ENCODE measurements around the gene ZDHHC4.
A peak's percentile ranks its signal among the peaks of the same experiment; 100 is the strongest.

ZDHHC4 gene

GRCh38 chr7:6577369-6578113 is at the start of gene ZDHHC4:
TSS of gene ZDHHC4 (plus strand) at chr7:6577454. CDS start at chr7:6580562, 3,108 bp downstream.
- Histone ChIP-seq H3K36me3 (peaks cover 0 to 6% (median 2%) of the 10 kb centered on the region in 11 experiments; a peak in 14 of 22 replicates), H3K4me1 (peaks cover 67 to 94% (median 92%) of the 10 kb centered on the region in 10 experiments), H3K9me3 (replicated peaks in 1 of 11) (peaks cover 0 to 3% (median 2%) of the 10 kb centered on the region in 11 experiments; a peak in 12 of 22 replicates), H3K9ac (peak within 1 kb of the TSS; percentile 84 to 95 (median 89)), H3K27me3 (no peaks in the 10 kb centered on the region), H3K27ac (peak within 1 kb of the TSS; percentile 88 to 97 (median 92)), H3K4me2 (peak within 1 kb of the TSS; percentile 69 to 92 (median 85)), H3K4me3 (peak within 1 kb of the TSS; percentile 56 to 79 (median 67)), H4K20me1 (no peaks in the 10 kb centered on the region; a peak in 1 of 22 replicates)
- TF ChIP-seq Cebpa-rat (IDR thresholded peaks at IDR 0.05): no peak

GRCh38 chr7:6528401-6529130 is 48.7 kb upstream of the ZDHHC4 start:
- Histone ChIP-seq H3K9me3 (replicated peaks in 1 of 11) (no peaks in the 10 kb centered on the region), H3K4me2 (peak overlapping the region in 10 of 11 experiments; percentile 19 to 99 (median 96); a peak in 19 of 22 replicates), H4K20me1 (peaks cover 0 to 50% (median 3%) of the 10 kb centered on the region in 11 experiments; a peak in 10 of 22 replicates), H3K4me1 (peaks cover 26 to 73% (median 68%) of the 10 kb centered on the region in 10 experiments), H3K36me3 (peaks cover 0 to 27% (median 0%) of the 10 kb centered on the region in 11 experiments; a peak in 8 of 22 replicates), H3K9ac (peak overlapping the region in 7 of 11 experiments; percentile 3 to 87 (median 54); a peak in 9 of 22 replicates), H3K4me3 (peak overlapping the region in 5 of 10 experiments; percentile 12 to 93 (median 81); a peak in 8 of 20 replicates), H3K27ac (peak overlapping the region in 7 of 11 experiments; percentile 1 to 80 (median 14); a peak in 9 of 22 replicates), H3K27me3 (peaks cover 0 to 65% (median 0%) of the 10 kb centered on the region in 11 experiments; a peak in 5 of 22 replicates)
- TF ChIP-seq Cebpa-rat (IDR thresholded peaks at IDR 0.05): no peak

GRCh38 chr7:6529643-6530042 is 47.6 kb upstream of the ZDHHC4 start:
- H3K9ac ChIP-seq: peak overlapping the region in 8 of 11 experiments; percentile 78 to 87 (median 82); a peak in 14 of 22 replicates
- H4K20me1 ChIP-seq: peaks cover 0 to 50% (median 3%) of the 10 kb centered on the region in 11 experiments; a peak in 10 of 22 replicates
- peaks cover 35 to 84% (median 78%) of the 10 kb centered on the region in 10 experiments for H3K4me1 ChIP-seq
- peaks cover 0 to 16% (median 0%) of the 10 kb centered on the region in 11 experiments; a peak in 7 of 22 replicates for H3K36me3 ChIP-seq
- no peak for TF ChIP-seq Cebpa-rat (IDR thresholded peaks at IDR 0.05)
- H3K27me3 ChIP-seq: peaks cover 0 to 75% (median 0%) of the 10 kb centered on the region in 11 experiments; a peak in 5 of 22 replicates
- peak overlapping the region; percentile 86 to 99 (median 96); a peak in 21 of 22 replicates for H3K4me2 ChIP-seq
- peak overlapping the region in 6 of 11 experiments; percentile 9 to 80 (median 70); a peak in 11 of 22 replicates for H3K27ac ChIP-seq
- H3K9me3 ChIP-seq (replicated peaks in 1 of 11): no peaks in the 10 kb centered on the region
- peak overlapping the region in 8 of 10 experiments; percentile 73 to 93 (median 81); a peak in 15 of 20 replicates for H3K4me3 ChIP-seq

- H3K4me1 ChIP-seq: peaks cover 37 to 96% (median 88%) of the 10 kb centered on the region in 10 experiments
- H3K36me3 ChIP-seq: peaks cover 0 to 4% (median 0%) of the 10 kb centered on the region in 11 experiments; a peak in 4 of 22 replicates
- peak overlapping the region in 9 of 11 experiments; percentile 1 to 80 (median 77); a peak in 17 of 22 replicates for H3K27ac ChIP-seq
- peaks cover 0 to 83% (median 0%) of the 10 kb centered on the region in 11 experiments; a peak in 5 of 22 replicates for H3K27me3 ChIP-seq
- peak overlapping the region; percentile 86 to 99 (median 96) for H3K4me2 ChIP-seq
- H3K9me3 ChIP-seq (replicated peaks in 1 of 11): no peaks in the 10 kb centered on the region
- peak overlapping the region; percentile 39 to 87 (median 79); a peak in 21 of 22 replicates for H3K9ac ChIP-seq
- peak overlapping the region; percentile 56 to 93 (median 80) for H3K4me3 ChIP-seq
- TF ChIP-seq Cebpa-rat (IDR thresholded peaks at IDR 0.05): no peak
- peaks cover 0 to 44% (median 3%) of the 10 kb centered on the region in 11 experiments; a peak in 10 of 22 replicates for H4K20me1 ChIP-seq
Measured at GRCh38 chr7:6530626-6531491, 46.4 kb upstream of the ZDHHC4 start.

- Histone ChIP-seq H3K4me1 (peaks cover 42 to 96% (median 88%) of the 10 kb centered on the region in 10 experiments), H3K9ac (peak overlapping the region in 10 of 11 experiments; percentile 41 to 87 (median 79); a peak in 18 of 22 replicates), H4K20me1 (peaks cover 0 to 39% (median 3%) of the 10 kb centered on the region in 11 experiments; a peak in 10 of 22 replicates), H3K27ac (peak overlapping the region in 8 of 11 experiments; percentile 67 to 80 (median 77); a peak in 15 of 22 replicates), H3K27me3 (peaks cover 0 to 88% (median 0%) of the 10 kb centered on the region in 11 experiments; a peak in 5 of 22 replicates), H3K36me3 (no peaks in the 10 kb centered on the region), H3K4me2 (peak overlapping the region; percentile 86 to 99 (median 96)), H3K9me3 (replicated peaks in 1 of 11) (no peaks in the 10 kb centered on the region), H3K4me3 (peak overlapping the region; percentile 56 to 93 (median 80))
- TF ChIP-seq Cebpa-rat (IDR thresholded peaks at IDR 0.05): no peak
Measured at GRCh38 chr7:6531492-6532279, 45.6 kb upstream of the ZDHHC4 start.

- peak overlapping the region in 7 of 10 experiments; percentile 74 to 93 (median 81); a peak in 12 of 20 replicates for H3K4me3 ChIP-seq
- peaks cover 0 to 39% (median 3%) of the 10 kb centered on the region in 11 experiments; a peak in 10 of 22 replicates for H4K20me1 ChIP-seq
- H3K9me3 ChIP-seq (replicated peaks in 1 of 11): no peaks in the 10 kb centered on the region
- H3K4me2 ChIP-seq: peak overlapping the region in 9 of 11 experiments; percentile 89 to 99 (median 97); a peak in 19 of 22 replicates
- TF ChIP-seq Cebpa-rat (IDR thresholded peaks at IDR 0.05): no peak
- H3K36me3 ChIP-seq: no peaks in the 10 kb centered on the region
- peak overlapping the region in 7 of 11 experiments; percentile 71 to 80 (median 77); a peak in 12 of 22 replicates for H3K27ac ChIP-seq
- H3K27me3 ChIP-seq: peaks cover 0 to 80% (median 0%) of the 10 kb centered on the region in 11 experiments; a peak in 5 of 22 replicates
- H3K9ac ChIP-seq: peak overlapping the region in 8 of 11 experiments; percentile 23 to 87 (median 82); a peak in 16 of 22 replicates
- peaks cover 38 to 94% (median 86%) of the 10 kb centered on the region in 10 experiments for H3K4me1 ChIP-seq
Measured at GRCh38 chr7:6532516-6532915, 44.7 kb upstream of the ZDHHC4 start.
